Measurements from ENCODE around the gene TLR8. TPM values are rescaled to one million over a fixed set of nuclear protein-coding genes. Genes with fewer than 3 reads are reported as not detected.

The TLR8 gene
- total RNA-seq, 1 donor = not detected

DNA sequence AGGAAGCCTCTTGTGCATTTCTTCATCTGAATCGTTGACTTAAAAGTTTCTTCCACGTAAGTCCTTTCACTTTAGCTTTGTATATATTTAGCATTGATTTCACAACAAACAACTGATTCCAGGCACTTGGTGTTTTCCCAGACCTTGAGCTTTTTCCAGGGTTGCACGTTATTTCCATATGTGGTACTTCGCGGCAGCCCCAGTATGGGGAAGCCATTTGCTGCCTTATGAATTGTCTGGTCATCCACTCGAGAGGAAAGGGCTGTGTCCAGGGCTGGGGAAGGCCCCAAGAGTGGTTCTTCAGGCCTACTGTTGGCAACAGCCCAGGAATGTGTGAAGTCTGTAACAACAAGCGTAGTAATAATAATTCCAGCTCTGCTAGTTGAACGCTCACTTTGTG lies 2.8 kb upstream of the TLR8 start:
- no peak overlapping the region for H3K4me3 ChIP-seq (ENCODE audit: low read depth, low read length)
- DNase-seq (ENCODE audit: low read depth) = no peak
- TF ChIP-seq, protein P1, sequence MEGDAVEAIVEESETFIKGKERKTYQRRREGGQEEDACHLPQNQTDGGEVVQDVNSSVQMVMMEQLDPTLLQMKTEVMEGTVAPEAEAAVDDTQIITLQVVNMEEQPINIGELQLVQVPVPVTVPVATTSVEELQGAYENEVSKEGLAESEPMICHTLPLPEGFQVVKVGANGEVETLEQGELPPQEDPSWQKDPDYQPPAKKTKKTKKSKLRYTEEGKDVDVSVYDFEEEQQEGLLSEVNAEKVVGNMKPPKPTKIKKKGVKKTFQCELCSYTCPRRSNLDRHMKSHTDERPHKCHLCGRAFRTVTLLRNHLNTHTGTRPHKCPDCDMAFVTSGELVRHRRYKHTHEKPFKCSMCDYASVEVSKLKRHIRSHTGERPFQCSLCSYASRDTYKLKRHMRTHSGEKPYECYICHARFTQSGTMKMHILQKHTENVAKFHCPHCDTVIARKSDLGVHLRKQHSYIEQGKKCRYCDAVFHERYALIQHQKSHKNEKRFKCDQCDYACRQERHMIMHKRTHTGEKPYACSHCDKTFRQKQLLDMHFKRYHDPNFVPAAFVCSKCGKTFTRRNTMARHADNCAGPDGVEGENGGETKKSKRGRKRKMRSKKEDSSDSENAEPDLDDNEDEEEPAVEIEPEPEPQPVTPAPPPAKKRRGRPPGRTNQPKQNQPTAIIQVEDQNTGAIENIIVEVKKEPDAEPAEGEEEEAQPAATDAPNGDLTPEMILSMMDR (IDR thresholded peaks at IDR 0.05; ENCODE audit: insufficient read depth, low read length) = no peak

DNA sequence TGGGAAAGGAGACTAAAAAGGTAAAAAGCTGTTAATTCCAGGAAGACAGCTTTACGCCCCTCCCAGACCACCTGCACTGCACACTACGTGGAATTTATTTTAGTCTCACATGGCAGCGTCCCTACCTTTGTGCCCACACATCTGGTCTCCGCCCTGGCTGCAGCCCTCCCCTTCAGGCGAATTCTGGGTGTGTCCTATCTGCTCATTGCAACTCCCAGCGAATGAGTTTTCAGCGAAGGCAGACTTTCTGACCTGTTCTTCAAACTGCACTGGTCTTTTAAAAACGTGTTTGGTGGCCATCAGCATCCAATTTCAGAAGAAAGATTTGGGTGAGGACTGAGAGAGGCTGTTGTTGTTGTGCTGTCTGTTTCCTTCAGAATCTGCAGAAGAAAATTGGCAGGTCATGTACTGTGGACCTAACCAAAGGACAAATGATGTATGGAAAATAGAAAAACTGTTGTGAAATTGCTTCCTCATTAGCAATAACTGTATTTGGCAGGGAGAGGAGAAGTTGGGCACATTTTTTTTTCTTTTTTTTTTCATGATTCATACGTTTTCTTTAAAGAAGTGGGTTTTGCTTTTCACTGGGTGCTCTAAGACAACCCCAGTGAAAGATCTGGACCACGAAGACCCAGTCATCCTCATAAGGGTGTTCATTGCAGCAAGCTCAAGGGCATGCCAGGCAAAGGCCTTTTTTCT lies 4.2 kb downstream of the TLR8 start:
- H3K4me3 ChIP-seq (ENCODE audit: low read depth, low read length) = no peak overlapping the region
- TF ChIP-seq, protein P1 (IDR thresholded peaks at IDR 0.05; ENCODE audit: insufficient read depth, low read length) = no peak
- no peak for DNase-seq (ENCODE audit: low read depth)

DNA sequence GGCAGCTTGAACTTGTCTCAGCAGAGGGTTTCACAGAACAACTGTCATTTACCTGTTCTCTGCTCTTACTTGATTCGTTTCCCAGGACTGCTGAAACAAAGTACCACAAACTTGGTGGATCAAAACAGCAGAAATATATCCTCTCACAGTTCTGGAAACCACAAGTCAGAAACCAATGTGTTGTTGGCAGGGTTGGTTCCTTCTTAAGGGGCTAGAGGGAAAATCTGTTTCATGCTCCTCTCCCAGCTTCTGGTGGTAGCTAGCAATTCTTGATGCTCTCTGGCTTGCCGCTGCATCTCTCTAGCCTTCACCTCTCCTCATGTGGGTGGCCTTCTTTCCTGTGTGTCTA lies 4.7 kb downstream of the TLR8 start:
- TF ChIP-seq, protein P1 (IDR thresholded peaks at IDR 0.05; ENCODE audit: insufficient read depth, low read length) = no peak
- no peak overlapping the region for H3K4me3 ChIP-seq (ENCODE audit: low read depth, low read length)
- DNase-seq (ENCODE audit: low read depth) = no peak

DNA sequence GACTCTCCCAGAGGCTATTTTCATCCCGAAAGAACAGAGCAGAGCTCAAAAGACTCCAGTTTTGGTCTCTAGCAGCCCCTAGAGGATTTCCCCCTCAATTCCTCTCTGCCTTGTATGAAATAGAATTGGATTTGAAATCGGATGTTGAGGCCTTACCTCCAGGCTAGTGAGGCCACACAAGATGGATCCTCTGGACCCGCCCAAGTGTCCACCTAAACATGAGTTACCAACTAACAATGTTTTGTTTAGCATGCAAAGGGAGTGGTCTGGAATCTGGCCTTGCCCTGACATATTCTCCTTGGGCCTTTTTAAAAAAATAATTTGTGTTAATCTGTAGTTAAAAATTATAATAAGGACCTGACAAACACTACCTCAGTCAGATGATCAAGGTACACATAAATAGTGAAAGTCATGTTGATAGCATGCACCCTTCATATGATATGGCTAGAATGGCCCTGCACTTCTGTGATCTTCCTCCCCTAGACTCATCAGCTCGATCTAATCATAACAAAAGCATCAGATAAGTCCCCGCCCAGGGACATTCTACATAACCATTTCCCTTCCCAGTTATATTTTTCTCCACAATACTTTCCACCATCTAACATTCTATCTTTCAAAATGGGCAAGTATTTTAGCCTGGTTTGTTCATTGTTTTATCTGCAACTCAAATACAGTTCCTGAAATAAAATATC lies 6.5 kb downstream of the TLR8 start:
- no peak for DNase-seq (ENCODE audit: low read depth)
- TF ChIP-seq, protein P1 (IDR thresholded peaks at IDR 0.05; ENCODE audit: insufficient read depth, low read length) = no peak
- no peak overlapping the region for H3K4me3 ChIP-seq (ENCODE audit: low read depth, low read length)

DNA sequence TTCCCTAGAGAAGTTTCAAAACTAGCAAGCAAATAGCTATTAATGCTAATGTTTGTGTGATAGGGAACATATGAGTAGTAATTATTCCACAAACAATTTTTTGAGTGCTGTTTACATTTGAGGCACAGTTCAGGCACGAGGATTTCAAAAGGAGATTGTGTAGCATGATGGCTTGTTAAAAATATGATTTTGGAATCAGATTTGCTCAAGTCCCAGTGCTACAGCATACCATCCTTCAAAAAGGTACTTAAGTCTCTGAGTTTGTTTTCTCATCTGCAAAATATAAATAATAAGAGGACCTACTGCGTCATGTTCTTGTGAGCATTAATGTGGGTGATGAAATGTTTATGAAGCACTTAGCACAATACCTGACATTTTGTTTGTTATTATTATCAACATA lies 11.3 kb downstream of the TLR8 start:
- no peak for DNase-seq (ENCODE audit: low read depth)
- H3K4me3 ChIP-seq (ENCODE audit: low read depth, low read length) = no peak overlapping the region
- TF ChIP-seq, protein P1 (IDR thresholded peaks at IDR 0.05; ENCODE audit: insufficient read depth, low read length) = no peak

DNA sequence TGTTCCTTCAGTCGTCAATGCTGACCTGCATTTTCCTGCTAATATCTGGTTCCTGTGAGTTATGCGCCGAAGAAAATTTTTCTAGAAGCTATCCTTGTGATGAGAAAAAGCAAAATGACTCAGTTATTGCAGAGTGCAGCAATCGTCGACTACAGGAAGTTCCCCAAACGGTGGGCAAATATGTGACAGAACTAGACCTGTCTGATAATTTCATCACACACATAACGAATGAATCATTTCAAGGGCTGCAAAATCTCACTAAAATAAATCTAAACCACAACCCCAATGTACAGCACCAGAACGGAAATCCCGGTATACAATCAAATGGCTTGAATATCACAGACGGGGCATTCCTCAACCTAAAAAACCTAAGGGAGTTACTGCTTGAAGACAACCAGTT lies 12.6 kb downstream of the TLR8 start:
- TF ChIP-seq, protein P1 (IDR thresholded peaks at IDR 0.05; ENCODE audit: insufficient read depth, low read length) = no peak
- DNase-seq (ENCODE audit: low read depth) = no peak
- H3K4me3 ChIP-seq (ENCODE audit: low read depth, low read length) = no peak overlapping the region
